Measurements from ENCODE around the gene TRIM64.
"Not testable (repeated sequence)": the region's sequence is repeated elsewhere in the genome, so short reads cannot be mapped to it uniquely, and the experiment has no call there.

TRIM64 gene

GRCh38 chr11:89965737-89966136 lies at the start of gene TRIM64:
Gene TRIM64, plus strand, starts transcription at chr11:89966037. Its CDS starts 2,467 bp downstream, at chr11:89968504.
- intact Hi-C loops (cut with DNase I; ENCODE audit: low total_unique reads); H3K36me3 ChIP-seq; H3K27me3 ChIP-seq; H3K9me3 ChIP-seq; H3K27ac ChIP-seq; H3K4me1 ChIP-seq; DNase-seq; H3K4me3 ChIP-seq: not testable (repeated sequence)

GRCh38 chr11:89922195-89922660 lies 43.6 kb upstream of the TRIM64 start, which contains the start of gene TRIM49D1:
Gene TRIM49D1, minus strand, starts transcription at chr11:89922245. Its CDS starts 4,535 bp downstream, at chr11:89917710.
- Histone ChIP-seq H3K4me1 (no peaks in the 10 kb centered on the region), H3K27me3 (no peaks in the 10 kb centered on the region)
- intact Hi-C loops (cut with DNase I; ENCODE audit: low total_unique reads) = no loop called here

DNA sequence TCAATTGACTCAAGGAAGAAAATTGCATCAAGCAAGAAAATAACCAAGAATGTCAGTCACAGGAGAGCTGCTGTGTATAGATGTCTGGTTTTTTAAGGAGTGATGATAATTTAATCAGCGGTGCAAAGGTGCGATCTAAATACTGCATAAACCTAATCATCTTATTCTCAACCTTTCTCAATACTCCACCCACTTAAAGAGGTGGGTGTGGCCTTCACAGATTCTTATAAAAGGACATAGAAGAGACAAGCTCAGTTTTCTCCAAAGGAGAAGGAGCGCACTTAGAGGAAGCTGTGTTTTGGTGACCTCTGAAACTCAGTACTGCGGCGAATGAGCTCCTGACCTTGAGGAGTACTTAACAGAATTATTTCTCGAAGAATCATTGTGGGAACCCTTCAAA lies 42.1 kb upstream of the TRIM64 start, which contains the start of gene TRIM49D2:
Gene TRIM49D2, plus strand, starts transcription at position 301 of the 400 bp plus-strand sequence. CDS start 2,698 bp downstream, outside the sequence.
- H3K4me1 ChIP-seq; H3K9me3 ChIP-seq; intact Hi-C loops (cut with DNase I; ENCODE audit: low total_unique reads); H3K36me3 ChIP-seq; H3K4me3 ChIP-seq; H3K27me3 ChIP-seq; DNase-seq; H3K27ac ChIP-seq: not testable (repeated sequence)

More at GRCh38 chr11:89922195-89922660, 43.6 kb upstream of the TRIM64 start, which contains the start of gene TRIM49D1:
- H3K27ac ChIP-seq = no peak within 1 kb of the TSS
- H3K4me3 ChIP-seq = no peak within 1 kb of the TSS
- TF ChIP-seq, protein P1, sequence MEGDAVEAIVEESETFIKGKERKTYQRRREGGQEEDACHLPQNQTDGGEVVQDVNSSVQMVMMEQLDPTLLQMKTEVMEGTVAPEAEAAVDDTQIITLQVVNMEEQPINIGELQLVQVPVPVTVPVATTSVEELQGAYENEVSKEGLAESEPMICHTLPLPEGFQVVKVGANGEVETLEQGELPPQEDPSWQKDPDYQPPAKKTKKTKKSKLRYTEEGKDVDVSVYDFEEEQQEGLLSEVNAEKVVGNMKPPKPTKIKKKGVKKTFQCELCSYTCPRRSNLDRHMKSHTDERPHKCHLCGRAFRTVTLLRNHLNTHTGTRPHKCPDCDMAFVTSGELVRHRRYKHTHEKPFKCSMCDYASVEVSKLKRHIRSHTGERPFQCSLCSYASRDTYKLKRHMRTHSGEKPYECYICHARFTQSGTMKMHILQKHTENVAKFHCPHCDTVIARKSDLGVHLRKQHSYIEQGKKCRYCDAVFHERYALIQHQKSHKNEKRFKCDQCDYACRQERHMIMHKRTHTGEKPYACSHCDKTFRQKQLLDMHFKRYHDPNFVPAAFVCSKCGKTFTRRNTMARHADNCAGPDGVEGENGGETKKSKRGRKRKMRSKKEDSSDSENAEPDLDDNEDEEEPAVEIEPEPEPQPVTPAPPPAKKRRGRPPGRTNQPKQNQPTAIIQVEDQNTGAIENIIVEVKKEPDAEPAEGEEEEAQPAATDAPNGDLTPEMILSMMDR (IDR thresholded peaks at IDR 0.05) = no peak
- DNase-seq = no peak
- no peaks in the 10 kb centered on the region for H3K36me3 ChIP-seq
- H3K9me3 ChIP-seq = no peaks in the 10 kb centered on the region

GRCh38 chr11:89960833-89961232 lies 5.0 kb upstream of the TRIM64 start:
- H3K27ac ChIP-seq; DNase-seq; H3K36me3 ChIP-seq; H3K4me3 ChIP-seq; intact Hi-C loops (cut with DNase I; ENCODE audit: low total_unique reads); H3K4me1 ChIP-seq; H3K9me3 ChIP-seq; H3K27me3 ChIP-seq: not testable (repeated sequence)
